ENCODE results near the gene KCNK5. TPM values are rescaled to one million over a fixed set of nuclear protein-coding genes. Genes with fewer than 3 reads are reported as not detected.

Gene KCNK5
- total and polyA plus RNA-seq, 2 of the 8 experiments (the other 6 are each of a cell fraction or from before 2014, with no cell fraction given) = 20.9 to 44.3 TPM

GRCh38 chr6:39256294-39256940, 27.1 kb upstream of the KCNK5 start (continued):
- TF ChIP-seq, protein P1, sequence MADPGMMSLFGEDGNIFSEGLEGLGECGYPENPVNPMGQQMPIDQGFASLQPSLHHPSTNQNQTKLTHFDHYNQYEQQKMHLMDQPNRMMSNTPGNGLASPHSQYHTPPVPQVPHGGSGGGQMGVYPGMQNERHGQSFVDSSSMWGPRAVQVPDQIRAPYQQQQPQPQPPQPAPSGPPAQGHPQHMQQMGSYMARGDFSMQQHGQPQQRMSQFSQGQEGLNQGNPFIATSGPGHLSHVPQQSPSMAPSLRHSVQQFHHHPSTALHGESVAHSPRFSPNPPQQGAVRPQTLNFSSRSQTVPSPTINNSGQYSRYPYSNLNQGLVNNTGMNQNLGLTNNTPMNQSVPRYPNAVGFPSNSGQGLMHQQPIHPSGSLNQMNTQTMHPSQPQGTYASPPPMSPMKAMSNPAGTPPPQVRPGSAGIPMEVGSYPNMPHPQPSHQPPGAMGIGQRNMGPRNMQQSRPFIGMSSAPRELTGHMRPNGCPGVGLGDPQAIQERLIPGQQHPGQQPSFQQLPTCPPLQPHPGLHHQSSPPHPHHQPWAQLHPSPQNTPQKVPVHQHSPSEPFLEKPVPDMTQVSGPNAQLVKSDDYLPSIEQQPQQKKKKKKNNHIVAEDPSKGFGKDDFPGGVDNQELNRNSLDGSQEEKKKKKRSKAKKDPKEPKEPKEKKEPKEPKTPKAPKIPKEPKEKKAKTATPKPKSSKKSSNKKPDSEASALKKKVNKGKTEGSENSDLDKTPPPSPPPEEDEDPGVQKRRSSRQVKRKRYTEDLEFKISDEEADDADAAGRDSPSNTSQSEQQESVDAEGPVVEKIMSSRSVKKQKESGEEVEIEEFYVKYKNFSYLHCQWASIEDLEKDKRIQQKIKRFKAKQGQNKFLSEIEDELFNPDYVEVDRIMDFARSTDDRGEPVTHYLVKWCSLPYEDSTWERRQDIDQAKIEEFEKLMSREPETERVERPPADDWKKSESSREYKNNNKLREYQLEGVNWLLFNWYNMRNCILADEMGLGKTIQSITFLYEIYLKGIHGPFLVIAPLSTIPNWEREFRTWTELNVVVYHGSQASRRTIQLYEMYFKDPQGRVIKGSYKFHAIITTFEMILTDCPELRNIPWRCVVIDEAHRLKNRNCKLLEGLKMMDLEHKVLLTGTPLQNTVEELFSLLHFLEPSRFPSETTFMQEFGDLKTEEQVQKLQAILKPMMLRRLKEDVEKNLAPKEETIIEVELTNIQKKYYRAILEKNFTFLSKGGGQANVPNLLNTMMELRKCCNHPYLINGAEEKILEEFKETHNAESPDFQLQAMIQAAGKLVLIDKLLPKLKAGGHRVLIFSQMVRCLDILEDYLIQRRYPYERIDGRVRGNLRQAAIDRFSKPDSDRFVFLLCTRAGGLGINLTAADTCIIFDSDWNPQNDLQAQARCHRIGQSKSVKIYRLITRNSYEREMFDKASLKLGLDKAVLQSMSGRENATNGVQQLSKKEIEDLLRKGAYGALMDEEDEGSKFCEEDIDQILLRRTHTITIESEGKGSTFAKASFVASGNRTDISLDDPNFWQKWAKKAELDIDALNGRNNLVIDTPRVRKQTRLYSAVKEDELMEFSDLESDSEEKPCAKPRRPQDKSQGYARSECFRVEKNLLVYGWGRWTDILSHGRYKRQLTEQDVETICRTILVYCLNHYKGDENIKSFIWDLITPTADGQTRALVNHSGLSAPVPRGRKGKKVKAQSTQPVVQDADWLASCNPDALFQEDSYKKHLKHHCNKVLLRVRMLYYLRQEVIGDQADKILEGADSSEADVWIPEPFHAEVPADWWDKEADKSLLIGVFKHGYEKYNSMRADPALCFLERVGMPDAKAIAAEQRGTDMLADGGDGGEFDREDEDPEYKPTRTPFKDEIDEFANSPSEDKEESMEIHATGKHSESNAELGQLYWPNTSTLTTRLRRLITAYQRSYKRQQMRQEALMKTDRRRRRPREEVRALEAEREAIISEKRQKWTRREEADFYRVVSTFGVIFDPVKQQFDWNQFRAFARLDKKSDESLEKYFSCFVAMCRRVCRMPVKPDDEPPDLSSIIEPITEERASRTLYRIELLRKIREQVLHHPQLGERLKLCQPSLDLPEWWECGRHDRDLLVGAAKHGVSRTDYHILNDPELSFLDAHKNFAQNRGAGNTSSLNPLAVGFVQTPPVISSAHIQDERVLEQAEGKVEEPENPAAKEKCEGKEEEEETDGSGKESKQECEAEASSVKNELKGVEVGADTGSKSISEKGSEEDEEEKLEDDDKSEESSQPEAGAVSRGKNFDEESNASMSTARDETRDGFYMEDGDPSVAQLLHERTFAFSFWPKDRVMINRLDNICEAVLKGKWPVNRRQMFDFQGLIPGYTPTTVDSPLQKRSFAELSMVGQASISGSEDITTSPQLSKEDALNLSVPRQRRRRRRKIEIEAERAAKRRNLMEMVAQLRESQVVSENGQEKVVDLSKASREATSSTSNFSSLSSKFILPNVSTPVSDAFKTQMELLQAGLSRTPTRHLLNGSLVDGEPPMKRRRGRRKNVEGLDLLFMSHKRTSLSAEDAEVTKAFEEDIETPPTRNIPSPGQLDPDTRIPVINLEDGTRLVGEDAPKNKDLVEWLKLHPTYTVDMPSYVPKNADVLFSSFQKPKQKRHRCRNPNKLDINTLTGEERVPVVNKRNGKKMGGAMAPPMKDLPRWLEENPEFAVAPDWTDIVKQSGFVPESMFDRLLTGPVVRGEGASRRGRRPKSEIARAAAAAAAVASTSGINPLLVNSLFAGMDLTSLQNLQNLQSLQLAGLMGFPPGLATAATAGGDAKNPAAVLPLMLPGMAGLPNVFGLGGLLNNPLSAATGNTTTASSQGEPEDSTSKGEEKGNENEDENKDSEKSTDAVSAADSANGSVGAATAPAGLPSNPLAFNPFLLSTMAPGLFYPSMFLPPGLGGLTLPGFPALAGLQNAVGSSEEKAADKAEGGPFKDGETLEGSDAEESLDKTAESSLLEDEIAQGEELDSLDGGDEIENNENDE (IDR thresholded peaks at IDR 0.05; ENCODE audit: insufficient replicate concordance, low read length) = no peak
- TF ChIP-seq HDAC6 (IDR thresholded peaks at IDR 0.05; ENCODE audit: low read depth, low read length) = no peak
- no peak for TF ChIP-seq CREB1 (IDR thresholded peaks at IDR 0.05)
- TF ChIP-seq EZH2 (IDR thresholded peaks at IDR 0.05; ENCODE audit: low read depth, low read length, severe bottlenecking) = no peak
- TF ChIP-seq JUND (IDR thresholded peaks at IDR 0.05; ENCODE audit: low read length) = no peak
- TF ChIP-seq SP4 (IDR thresholded peaks at IDR 0.05; ENCODE audit: low read length) = no peak
- TF ChIP-seq RBBP5 (IDR thresholded peaks at IDR 0.05; ENCODE audit: borderline replicate concordance, low read depth, low read length) = no peak
- no peak for TF ChIP-seq ATF3 (IDR thresholded peaks at IDR 0.05; ENCODE audit: insufficient read depth, low read depth, low read length)
- no peak for TF ChIP-seq MAFK (IDR thresholded peaks at IDR 0.05; ENCODE audit: low read depth, low read length)
- no peak for TF ChIP-seq HDAC2 (IDR thresholded peaks at IDR 0.05; ENCODE audit: borderline replicate concordance in 1 of 2, low read depth in 2 of 2, low read length in 2 of 2)
